Measurements from ENCODE around the gene PCDH18. TPM values are rescaled to one million over a fixed set of nuclear protein-coding genes. Genes with fewer than 3 reads are reported as not detected.
"Not testable (repeated sequence)": the region's sequence is repeated elsewhere in the genome, so short reads cannot be mapped to it uniquely, and the experiment has no call there.

The PCDH18 gene
- polyA plus RNA-seq, 1 experiment, result 122 TPM

DNA sequence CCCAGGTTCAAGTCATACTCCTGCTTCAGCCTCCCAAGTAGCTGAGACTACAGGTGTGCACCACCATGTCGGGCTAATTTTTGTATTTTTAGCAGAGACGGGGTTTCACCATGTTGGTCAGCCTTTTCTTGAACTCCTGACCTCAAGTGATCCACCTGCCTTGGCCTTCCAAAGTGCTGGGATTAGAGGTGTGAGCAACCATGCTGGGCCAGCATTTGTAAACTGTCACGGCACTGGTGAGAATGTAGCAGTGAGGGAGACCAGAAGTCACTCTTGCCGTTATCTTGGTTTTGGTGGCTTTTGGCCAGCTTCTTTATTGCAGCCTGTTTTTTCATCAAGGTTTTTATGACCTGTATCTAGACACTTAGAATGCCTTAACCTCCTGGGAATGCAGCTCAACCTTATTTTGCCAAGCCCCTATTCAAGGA lies 22.4 kb downstream of the PCDH18 start:
- no peak for DNase-seq (ENCODE audit: low read depth)
- Histone ChIP-seq H3K27me3 (ENCODE audit: control insufficient read depth, insufficient read depth, low read length) (no peaks in the 10 kb centered on the region), H3K4me3 (ENCODE audit: low read depth, low read length) (no peak overlapping the region), H3K36me3 (ENCODE audit: control insufficient read depth, insufficient read depth, low read length) (no peaks in the 10 kb centered on the region)
- TF ChIP-seq CTCF (IDR thresholded peaks at IDR 0.05; ENCODE audit: insufficient read depth, low read depth, low read length), result no peak
- CTCF ChIA-PET, result no interaction called here
- POLR2A ChIA-PET, result no interaction called here

DNA sequence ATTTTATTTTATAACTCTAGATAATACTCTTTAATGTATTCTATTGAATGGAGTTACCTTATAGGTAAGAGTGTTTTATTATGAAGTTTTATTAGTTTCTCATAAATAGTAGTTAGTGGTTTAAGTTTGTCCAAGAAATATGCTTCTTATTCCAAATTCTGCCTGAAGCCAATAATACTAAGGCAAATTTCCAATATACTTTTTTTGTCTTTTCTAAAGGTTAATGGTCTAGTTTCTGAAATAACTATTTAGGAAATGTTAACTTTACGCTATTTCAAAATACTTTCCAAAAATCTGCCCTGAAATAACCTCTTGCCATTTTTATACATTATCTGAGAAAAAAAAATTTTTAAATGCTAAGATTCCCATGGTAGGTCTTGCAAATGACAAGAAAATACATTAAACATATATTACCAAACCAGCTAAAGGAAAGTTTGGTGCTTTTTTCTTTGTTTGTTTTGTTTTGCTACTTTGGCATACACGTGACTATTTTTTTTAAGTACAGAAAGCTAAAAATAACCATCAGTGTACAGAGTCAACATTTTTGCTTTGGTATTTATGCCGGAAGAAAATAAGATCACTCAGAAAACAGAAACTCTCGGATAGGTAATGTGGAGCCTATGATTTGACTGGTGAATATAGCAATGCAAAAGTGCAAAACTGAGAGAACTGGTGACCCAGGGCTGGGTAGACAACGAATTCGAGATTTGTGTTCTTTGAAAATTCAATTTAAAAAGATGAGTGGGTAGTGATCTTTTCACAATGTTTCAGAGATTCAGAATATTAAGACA lies 29.8 kb downstream of the PCDH18 start:
- POLR2A ChIA-PET, result interaction anchor here (0.6 kb wide), 1 partner anchor 17 kb away, joined by 4 read pairs; no protein-coding TSS in a partner anchor
- no peak for DNase-seq (ENCODE audit: low read depth)
- CTCF ChIA-PET, result no interaction called here
- Histone ChIP-seq H3K4me3 (ENCODE audit: low read depth, low read length) (no peak overlapping the region), H3K36me3 (ENCODE audit: control insufficient read depth, insufficient read depth, low read length) (no peaks in the 10 kb centered on the region), H3K27me3 (ENCODE audit: control insufficient read depth, insufficient read depth, low read length) (no peaks in the 10 kb centered on the region)
- TF ChIP-seq CTCF (IDR thresholded peaks at IDR 0.05; ENCODE audit: insufficient read depth, low read depth, low read length), result no peak

DNA sequence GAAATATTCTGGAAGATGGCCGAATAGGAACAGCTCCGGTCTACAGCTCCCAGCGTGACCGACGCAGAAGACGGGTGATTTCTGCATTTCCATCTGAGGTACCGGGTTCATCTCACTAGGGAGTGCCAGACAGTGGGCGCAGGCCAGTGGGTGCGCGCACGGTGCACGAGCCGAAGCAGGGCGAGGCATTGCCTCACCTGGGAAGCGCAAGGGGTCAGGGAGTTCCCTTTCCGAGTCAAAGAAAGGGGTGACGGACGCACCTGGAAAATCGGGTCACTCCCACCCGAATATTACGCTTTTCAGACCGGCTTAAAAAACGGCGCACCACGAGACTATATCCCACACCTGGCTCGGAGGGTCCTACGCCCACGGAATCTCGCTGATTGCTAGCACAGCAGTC lies 36.0 kb downstream of the PCDH18 start:
- H3K36me3 ChIP-seq (ENCODE audit: control insufficient read depth, insufficient read depth, low read length); H3K4me3 ChIP-seq (ENCODE audit: low read depth, low read length); CTCF ChIA-PET; H3K27me3 ChIP-seq (ENCODE audit: control insufficient read depth, insufficient read depth, low read length); DNase-seq (ENCODE audit: low read depth); POLR2A ChIA-PET: not testable (repeated sequence)

DNA sequence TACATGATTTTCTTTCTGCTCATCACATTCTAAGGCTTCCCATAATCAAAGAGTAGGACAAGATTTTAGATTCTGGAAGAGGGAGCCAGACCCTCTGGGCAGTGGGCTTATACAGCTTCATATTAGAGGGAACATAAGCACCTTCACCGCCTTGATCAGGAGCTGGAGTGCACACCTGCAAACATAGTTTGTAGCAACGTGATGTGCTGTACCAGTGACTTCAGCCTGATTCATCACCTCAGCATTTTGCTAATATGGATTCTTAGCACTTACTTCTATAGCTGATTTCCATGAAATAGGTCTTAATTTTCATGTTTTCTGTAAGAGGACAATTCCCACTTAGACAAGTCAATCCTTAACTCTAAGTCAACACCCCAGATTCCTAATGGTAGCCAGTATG lies 36.7 kb downstream of the PCDH18 start:
- CTCF ChIA-PET, result no interaction called here
- DNase-seq (ENCODE audit: low read depth), result no peak
- H3K36me3 ChIP-seq (ENCODE audit: control insufficient read depth, insufficient read depth, low read length), result no peaks in the 10 kb centered on the region
- POLR2A ChIA-PET, result no interaction called here
- no peak overlapping the region for H3K4me3 ChIP-seq (ENCODE audit: low read depth, low read length)
- no peaks in the 10 kb centered on the region for H3K27me3 ChIP-seq (ENCODE audit: control insufficient read depth, insufficient read depth, low read length)
- no peak for TF ChIP-seq CTCF (IDR thresholded peaks at IDR 0.05; ENCODE audit: insufficient read depth, low read depth, low read length)

DNA sequence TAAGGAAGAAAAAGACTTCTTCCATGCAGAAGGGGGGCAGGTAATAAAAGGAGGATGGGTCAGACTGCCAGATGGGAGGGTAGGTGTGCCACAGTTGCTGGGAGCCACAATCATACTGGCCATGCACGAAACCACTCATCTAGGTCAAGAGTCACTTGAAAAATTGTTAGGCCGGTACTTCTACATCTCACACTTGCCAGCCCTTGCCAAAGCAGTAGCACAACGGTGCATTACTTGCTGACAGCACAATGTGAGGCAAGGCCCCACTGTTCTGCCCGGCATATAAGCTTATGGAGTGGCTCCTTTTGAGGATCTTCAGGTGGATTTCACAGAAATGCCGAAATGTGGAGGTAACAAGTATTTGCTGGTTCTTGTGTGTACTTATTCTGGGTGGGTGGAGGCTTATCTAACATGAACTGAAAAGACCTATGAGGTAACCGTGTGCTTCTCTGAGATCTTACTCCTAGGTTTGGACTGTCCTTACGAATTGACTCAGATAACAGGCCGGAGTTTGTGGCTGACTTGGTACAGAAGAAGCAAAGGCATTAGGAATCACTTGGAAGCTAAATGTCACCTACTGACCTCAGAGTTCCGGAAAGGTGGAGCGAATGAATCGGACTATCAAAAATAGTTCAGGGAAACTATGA lies 48.9 kb downstream of the PCDH18 start:
- H3K4me3 ChIP-seq (ENCODE audit: low read depth, low read length); H3K27me3 ChIP-seq (ENCODE audit: control insufficient read depth, insufficient read depth, low read length); DNase-seq (ENCODE audit: low read depth); CTCF ChIA-PET; POLR2A ChIA-PET; H3K36me3 ChIP-seq (ENCODE audit: control insufficient read depth, insufficient read depth, low read length): not testable (repeated sequence)

DNA sequence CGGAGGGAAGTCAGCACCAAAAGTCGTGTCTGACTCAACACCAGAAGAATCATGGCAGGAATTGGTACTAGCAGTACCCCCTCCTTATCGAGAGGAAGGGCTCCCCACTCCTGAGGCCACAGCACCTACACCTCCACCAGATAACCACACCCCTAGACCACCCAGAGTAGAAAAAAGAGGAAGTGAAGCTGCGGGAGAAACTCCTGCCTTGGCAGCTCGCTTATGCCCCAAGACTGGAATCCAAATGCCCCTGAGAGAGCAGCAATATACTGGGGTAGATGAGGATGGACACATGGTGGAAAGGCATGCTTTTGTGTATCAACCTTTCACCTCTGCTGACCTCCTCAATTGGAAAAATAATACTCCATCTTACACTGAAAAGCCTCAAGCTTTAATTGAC lies 52.6 kb downstream of the PCDH18 start:
- DNase-seq (ENCODE audit: low read depth), result not testable (repeated sequence)

More for the DNA sequence above, 52.6 kb downstream of the PCDH18 start:
- H3K27me3 ChIP-seq (ENCODE audit: control insufficient read depth, insufficient read depth, low read length); H3K36me3 ChIP-seq (ENCODE audit: control insufficient read depth, insufficient read depth, low read length); POLR2A ChIA-PET; H3K4me3 ChIP-seq (ENCODE audit: low read depth, low read length): not testable (repeated sequence)
- CTCF ChIA-PET, result interaction anchor here (0.6 kb wide), 1 partner anchor 633 kb away, joined by 3 read pairs; no protein-coding TSS in a partner anchor
